Measurements from ENCODE around the gene IL5. TPM values are rescaled to one million over a fixed set of nuclear protein-coding genes. Genes with fewer than 3 reads are reported as not detected.
A peak's percentile ranks its signal among the peaks of the same experiment; 100 is the strongest.

The IL5 gene
- total and polyA plus RNA-seq, 5 donors from 2014 or later: not detected

GRCh38 chr5:132496631-132497487 is 46.5 kb downstream of the IL5 start:
- H3K4me1 Mint-ChIP-seq: peaks cover 5 to 72% (median 45%) of the 10 kb centered on the region in 4 donors
- peak overlapping the region; percentile 99 for H3K27ac ChIP-seq (ENCODE audit: insufficient read depth, low read length, poor library complexity, severe bottlenecking)
- H3K27me3 ChIP-seq (ENCODE audit: control insufficient read depth, insufficient read depth, low read length): no peaks in the 10 kb centered on the region
- no peaks in the 10 kb centered on the region for H3K36me3 Mint-ChIP-seq
- no peaks in the 10 kb centered on the region for H3K9me3 ChIP-seq (ENCODE audit: control insufficient read depth in 2 of 2, low read length in 2 of 2)
- ATAC-seq (ENCODE audit: low read depth in 2 of 2) (peak in 1 of 2 donors; percentile 2), DNase-seq (peak in 2 of 3 donors; percentile 71 to 74)
- H3K4me1 ChIP-seq (ENCODE audit: control insufficient read depth, insufficient read depth, low read length, poor library complexity, severe bottlenecking): peaks cover 67% of the 10 kb centered on the region
- H3K4me3 ChIP-seq (ENCODE audit: low read depth, low read length): peak overlapping the region; percentile 76
- H3K9me3 Mint-ChIP-seq: no peaks in the 10 kb centered on the region
- H3K36me3 ChIP-seq (ENCODE audit: control insufficient read depth, insufficient read depth, low read length): no peaks in the 10 kb centered on the region
- no peaks in the 10 kb centered on the region for H3K27me3 Mint-ChIP-seq
- H3K27ac Mint-ChIP-seq: peak overlapping the region; percentile 94 to 98 (median 94)
- peak overlapping the region; percentile 96 to 99 (median 97) for H3K4me3 Mint-ChIP-seq

GRCh38 chr5:132496191-132496630 is 47.1 kb downstream of the IL5 start:
- H3K36me3 ChIP-seq (ENCODE audit: control insufficient read depth, insufficient read depth, low read length): no peaks in the 10 kb centered on the region
- H3K4me1 ChIP-seq (ENCODE audit: control insufficient read depth, insufficient read depth, low read length, poor library complexity, severe bottlenecking): peaks cover 70% of the 10 kb centered on the region
- peak overlapping the region; percentile 99 for H3K27ac ChIP-seq (ENCODE audit: insufficient read depth, low read length, poor library complexity, severe bottlenecking)
- H3K4me1 Mint-ChIP-seq: peaks cover 5 to 76% (median 46%) of the 10 kb centered on the region in 4 donors
- peak overlapping the region; percentile 94 to 98 (median 94) for H3K27ac Mint-ChIP-seq
- no peaks in the 10 kb centered on the region for H3K9me3 Mint-ChIP-seq
- no peaks in the 10 kb centered on the region for H3K27me3 Mint-ChIP-seq
- H3K36me3 Mint-ChIP-seq: no peaks in the 10 kb centered on the region
- peak; percentile 85 to 96 (median 88) for DNase-seq
- peak overlapping the region; percentile 76 for H3K4me3 ChIP-seq (ENCODE audit: low read depth, low read length)
- peak; percentile 78 to 79 for ATAC-seq (ENCODE audit: low read depth in 2 of 2)
- H3K9me3 ChIP-seq (ENCODE audit: control insufficient read depth in 2 of 2, low read length in 2 of 2): no peaks in the 10 kb centered on the region
- peak overlapping the region; percentile 96 to 99 (median 97) for H3K4me3 Mint-ChIP-seq
- H3K27me3 ChIP-seq (ENCODE audit: control insufficient read depth, insufficient read depth, low read length): no peaks in the 10 kb centered on the region

- Histone ChIP-seq H3K27me3 (ENCODE audit: control insufficient read depth, insufficient read depth, low read length) (no peaks in the 10 kb centered on the region), H3K9me3 (ENCODE audit: control insufficient read depth in 2 of 2, low read length in 2 of 2) (no peaks in the 10 kb centered on the region), H3K36me3 (ENCODE audit: control insufficient read depth, insufficient read depth, low read length) (no peaks in the 10 kb centered on the region), H3K4me1 (ENCODE audit: control insufficient read depth, insufficient read depth, low read length, poor library complexity, severe bottlenecking) (peaks cover 68% of the 10 kb centered on the region), H3K4me3 (ENCODE audit: low read depth, low read length) (peak overlapping the region; percentile 65), H3K27ac (ENCODE audit: insufficient read depth, low read length, poor library complexity, severe bottlenecking) (peak overlapping the region; percentile 99)
- Mint-ChIP-seq H3K4me3 (peak overlapping the region; percentile 96 to 99 (median 97)), H3K9me3 (no peaks in the 10 kb centered on the region), H3K27me3 (no peaks in the 10 kb centered on the region), H3K4me1 (peaks cover 5 to 72% (median 44%) of the 10 kb centered on the region in 4 donors), H3K36me3 (no peaks in the 10 kb centered on the region), H3K27ac (peak overlapping the region; percentile 94 to 98 (median 98))
- DNase-seq (peak; percentile 61 to 83 (median 62)), ATAC-seq (ENCODE audit: low read depth in 2 of 2) (peak; percentile 20 to 28)
Observed at GRCh38 chr5:132495667-132496190, 47.6 kb downstream of the IL5 start.

- peaks cover 59% of the 10 kb centered on the region for H3K4me1 ChIP-seq (ENCODE audit: control insufficient read depth, insufficient read depth, low read length, poor library complexity, severe bottlenecking)
- no peaks in the 10 kb centered on the region for H3K9me3 ChIP-seq (ENCODE audit: control insufficient read depth in 2 of 2, low read length in 2 of 2)
- peaks cover 10% of the 10 kb centered on the region for H3K36me3 ChIP-seq (ENCODE audit: control insufficient read depth, insufficient read depth, low read length)
- no peaks in the 10 kb centered on the region for H3K27me3 ChIP-seq (ENCODE audit: control insufficient read depth, insufficient read depth, low read length)
- no peaks in the 10 kb centered on the region for H3K27me3 Mint-ChIP-seq
- no peaks in the 10 kb centered on the region for H3K9me3 Mint-ChIP-seq
- peaks cover 5 to 59% (median 44%) of the 10 kb centered on the region in 4 donors for H3K4me1 Mint-ChIP-seq
- peak overlapping the region; percentile 57 to 96 (median 81) for H3K4me3 Mint-ChIP-seq
- H3K27ac ChIP-seq (ENCODE audit: insufficient read depth, low read length, poor library complexity, severe bottlenecking): peak overlapping the region; percentile 99
- peak overlapping the region; percentile 94 to 98 (median 96) for H3K27ac Mint-ChIP-seq
- H3K4me3 ChIP-seq (ENCODE audit: low read depth, low read length): no peak overlapping the region
- DNase-seq (no peak), ATAC-seq (ENCODE audit: low read depth in 2 of 2) (no peak)
- H3K36me3 Mint-ChIP-seq: peaks cover 5% of the 10 kb centered on the region
Observed at GRCh38 chr5:132493821-132494220, 49.5 kb downstream of the IL5 start.

- Mint-ChIP-seq H3K36me3 (peaks cover 9% of the 10 kb centered on the region), H3K27me3 (no peaks in the 10 kb centered on the region), H3K4me1 (peaks cover 5 to 61% (median 39%) of the 10 kb centered on the region in 4 donors), H3K9me3 (no peaks in the 10 kb centered on the region), H3K27ac (peak overlapping the region; percentile 94 to 98 (median 96)), H3K4me3 (peak overlapping the region in 3 of 4 donors; percentile 42 to 96 (median 71))
- DNase-seq (no peak), ATAC-seq (ENCODE audit: low read depth in 2 of 2) (no peak)
- no peaks in the 10 kb centered on the region for H3K27me3 ChIP-seq (ENCODE audit: control insufficient read depth, insufficient read depth, low read length)
- no peaks in the 10 kb centered on the region for H3K9me3 ChIP-seq (ENCODE audit: control insufficient read depth in 2 of 2, low read length in 2 of 2)
- peaks cover 16% of the 10 kb centered on the region for H3K36me3 ChIP-seq (ENCODE audit: control insufficient read depth, insufficient read depth, low read length)
- H3K27ac ChIP-seq (ENCODE audit: insufficient read depth, low read length, poor library complexity, severe bottlenecking): peak overlapping the region; percentile 99
- H3K4me1 ChIP-seq (ENCODE audit: control insufficient read depth, insufficient read depth, low read length, poor library complexity, severe bottlenecking): peaks cover 65% of the 10 kb centered on the region
- H3K4me3 ChIP-seq (ENCODE audit: low read depth, low read length): no peak overlapping the region
Observed at GRCh38 chr5:132493241-132493640, 50.1 kb downstream of the IL5 start.

GRCh38 chr5:132492386-132493125 is 50.8 kb downstream of the IL5 start:
- Mint-ChIP-seq H3K4me3 (peak overlapping the region; percentile 89 to 97 (median 94)), H3K9me3 (no peaks in the 10 kb centered on the region), H3K36me3 (peaks cover 16% of the 10 kb centered on the region), H3K4me1 (peaks cover 8 to 68% (median 42%) of the 10 kb centered on the region in 4 donors), H3K27ac (peak overlapping the region; percentile 94 to 98 (median 98)), H3K27me3 (no peaks in the 10 kb centered on the region)
- ATAC-seq (ENCODE audit: low read depth in 2 of 2): no peak
- Histone ChIP-seq H3K9me3 (ENCODE audit: control insufficient read depth in 2 of 2, low read length in 2 of 2) (no peaks in the 10 kb centered on the region), H3K4me1 (ENCODE audit: control insufficient read depth, insufficient read depth, low read length, poor library complexity, severe bottlenecking) (peaks cover 72% of the 10 kb centered on the region), H3K27ac (ENCODE audit: insufficient read depth, low read length, poor library complexity, severe bottlenecking) (peak overlapping the region; percentile 99), H3K4me3 (ENCODE audit: low read depth, low read length) (peak overlapping the region; percentile 76), H3K36me3 (ENCODE audit: control insufficient read depth, insufficient read depth, low read length) (peaks cover 22% of the 10 kb centered on the region), H3K27me3 (ENCODE audit: control insufficient read depth, insufficient read depth, low read length) (no peaks in the 10 kb centered on the region)
- no peak for DNase-seq
